Panc1 (cell line): ENCODE measurements around the gene GRM4. TPM values are rescaled to one million over a fixed set of nuclear protein-coding genes. Genes with fewer than 3 reads are reported as not detected.

Experiments used
- ATAC-seq: fragments of 200-7000 bp; cut with Tn5 transposase; 2 replicates; pipeline ENCODE4 v1.9.1; 2020; ENCODE audit warnings: mild to moderate bottlenecking, moderate library complexity
- BruUV-seq: library from RNA; stranded (reverse); fragments of 400-500 nt; replicated peaks from 2 replicates; lab custom pipeline; 2021; lab: Mats Ljungman, UMichigan
- CTCF ChIA-PET: fragments of 300-600 bp; sonication (Branson Sonifier 250); formaldehyde crosslinking; loops from one replicate; lab custom pipeline; 2022; ENCODE audit warnings: antibody characterized with exemption; lab: Charles Lee
- POLR2A ChIA-PET: fragments of 300-600 bp; sonication (Branson Sonifier 250); formaldehyde crosslinking; loops from one replicate; lab custom pipeline; 2022; ENCODE audit warnings: antibody characterized with exemption; lab: Charles Lee
- DNase-seq: peaks from one replicate; pipeline ENCODE4 v3.0.0-alpha.2; 2010; ENCODE audit warnings: low read depth, low spot score
- H3K27ac ChIP-seq: 2 replicates; pipeline ENCODE4 v1.5.1; 2011; ENCODE audit warnings: mild to moderate bottlenecking, low read length, inconsistent platforms
- H3K27me3 ChIP-seq: fragments of 200-500 bp; sonication (Bioruptor generic); 2 replicates; pipeline ENCODE4 v1.6.0; 2014; ENCODE audit warnings: low read length, inconsistent platforms; ENCODE audit not compliant: control insufficient read depth, insufficient read depth
- H3K36me3 ChIP-seq: fragments of 200-500 bp; sonication (Bioruptor generic); 2 replicates; pipeline ENCODE4 v1.5.1; 2014; ENCODE audit warnings: inconsistent platforms, mild to moderate bottlenecking, low read length, moderate library complexity; ENCODE audit not compliant: control insufficient read depth, insufficient read depth
- H3K4me1 ChIP-seq: 2 replicates; pipeline ENCODE4 v1.5.1; 2011; ENCODE audit warnings: inconsistent platforms, mild to moderate bottlenecking, low read length, moderate library complexity; ENCODE audit not compliant: control insufficient read depth, insufficient read depth
- H3K4me3 ChIP-seq, 2 experiments: 2 replicates each; pipeline ENCODE4 v1.5.1; 2011 to 2012; ENCODE audit warnings: low read depth in 2 of 2, low read length in 2 of 2, mild to moderate bottlenecking in 2 of 2, inconsistent platforms in 1 of 2, moderate library complexity in 1 of 2
- H3K9me3 ChIP-seq: fragments of 200-500 bp; sonication (Bioruptor generic); 2 replicates; pipeline ENCODE4 v1.5.1; 2014; ENCODE audit warnings: low read depth, mild to moderate bottlenecking, inconsistent platforms, low read length, moderate library complexity; ENCODE audit not compliant: control insufficient read depth, insufficient read depth
- POLR2AphosphoS5 ChIP-seq: IDR thresholded peaks from 2 replicates; pipeline ENCODE4 v1.6.1; 2012; ENCODE audit warnings: mild to moderate bottlenecking, low read depth, low read length, moderate library complexity
- REST ChIP-seq, 2 experiments: IDR thresholded peaks; 2 replicates each; pipeline ENCODE4 v1.6.1; 2011 to 2012; ENCODE audit warnings: low read depth in 2 of 2, control low read depth in 1 of 2, low read length in 1 of 2, mild to moderate bottlenecking in 1 of 2, moderate library complexity in 1 of 2; ENCODE audit not compliant: insufficient read depth in 1 of 2
- SIN3A ChIP-seq: IDR thresholded peaks from 2 replicates; pipeline ENCODE4 v1.6.1; 2012; ENCODE audit warnings: low read depth, mild to moderate bottlenecking, low read length, moderate library complexity, borderline replicate concordance; ENCODE audit not compliant: insufficient read depth
- TCF7L2 ChIP-seq: IDR thresholded peaks from 2 replicates; pipeline ENCODE4 v1.6.1; 2011; ENCODE audit warnings: mild to moderate bottlenecking, low read depth, low read length, inconsistent platforms
- in situ Hi-C: cut with HindIII; loops from 2 replicates; pipeline ENCODE4 v1.10.0; 2016; ENCODE audit warnings: low sequenced_read_pairs, low pct_unique_long_range_greater_than_20kb
- intact Hi-C: fragments of 100-400 bp; cut with micrococcal nuclease; formaldehyde crosslinking; loops from one replicate; pipeline ENCODE4 v1.10.0; 2022; ENCODE audit not compliant: unreplicated experiment
- total RNA-seq: library from RNA; stranded (reverse); gene quantifications from one replicate; pipeline ENCODE4 v1.2.1, GENCODE V29; 2021; ENCODE audit not compliant: unreplicated experiment
- TF ChIP-seq, protein P1 (sequence below): fragments of 450-650 bp; IDR thresholded peaks from 2 replicates; pipeline ENCODE4 v1.5.1; 2017; ENCODE audit warnings: mild to moderate bottlenecking

GRM4 gene
- total RNA-seq, 1 experiment from 2014 or later: 1.3 TPM

DNA sequence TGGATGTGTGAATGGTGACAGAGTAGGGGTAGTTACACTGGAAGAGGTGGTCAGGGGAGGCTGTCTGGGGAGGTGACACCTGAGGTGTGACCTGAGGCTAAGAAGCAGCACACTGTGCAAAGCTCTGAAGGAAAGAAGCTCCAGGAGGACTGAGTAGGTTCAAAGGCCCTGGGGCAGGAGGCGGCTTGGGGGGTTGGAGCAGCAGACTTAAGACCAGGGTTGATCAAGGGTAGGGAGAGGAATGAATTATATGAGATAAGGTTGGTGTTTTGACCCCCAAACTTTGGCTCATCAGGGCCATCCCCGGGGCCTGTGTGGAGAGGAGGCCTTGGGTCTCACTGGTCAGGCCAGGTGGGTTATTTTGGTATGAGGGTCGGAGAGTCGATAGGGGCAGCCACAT lies 166.1 kb downstream of the GRM4 start:
- ATAC-seq (no peak), DNase-seq (no peak)
- Histone ChIP-seq H3K27ac (no peak overlapping the region), H3K4me1 (peaks cover 4% of the 10 kb centered on the region; the same call in 1 of the 2 replicates), H3K4me3 (no peak overlapping the region), H3K27me3 (no peaks in the 10 kb centered on the region), H3K9me3 (no peaks in the 10 kb centered on the region), H3K36me3 (no peaks in the 10 kb centered on the region)
- intact Hi-C loops: no loop called here
- POLR2A ChIA-PET: no interaction called here
- CTCF ChIA-PET: interaction anchor here (0.7 kb wide), 1 partner anchor 91 kb away, joined by 3 read pairs; no protein-coding TSS in a partner anchor
- TF ChIP-seq TCF7L2 (no peak), POLR2AphosphoS5 (no peak), REST (IDR thresholded peaks at IDR 0.05; ENCODE audit: insufficient read depth in 1 of 2, low read depth in 2 of 2, low read length in 1 of 2) (no peak), SIN3A (no peak)
- TF ChIP-seq, protein P1, sequence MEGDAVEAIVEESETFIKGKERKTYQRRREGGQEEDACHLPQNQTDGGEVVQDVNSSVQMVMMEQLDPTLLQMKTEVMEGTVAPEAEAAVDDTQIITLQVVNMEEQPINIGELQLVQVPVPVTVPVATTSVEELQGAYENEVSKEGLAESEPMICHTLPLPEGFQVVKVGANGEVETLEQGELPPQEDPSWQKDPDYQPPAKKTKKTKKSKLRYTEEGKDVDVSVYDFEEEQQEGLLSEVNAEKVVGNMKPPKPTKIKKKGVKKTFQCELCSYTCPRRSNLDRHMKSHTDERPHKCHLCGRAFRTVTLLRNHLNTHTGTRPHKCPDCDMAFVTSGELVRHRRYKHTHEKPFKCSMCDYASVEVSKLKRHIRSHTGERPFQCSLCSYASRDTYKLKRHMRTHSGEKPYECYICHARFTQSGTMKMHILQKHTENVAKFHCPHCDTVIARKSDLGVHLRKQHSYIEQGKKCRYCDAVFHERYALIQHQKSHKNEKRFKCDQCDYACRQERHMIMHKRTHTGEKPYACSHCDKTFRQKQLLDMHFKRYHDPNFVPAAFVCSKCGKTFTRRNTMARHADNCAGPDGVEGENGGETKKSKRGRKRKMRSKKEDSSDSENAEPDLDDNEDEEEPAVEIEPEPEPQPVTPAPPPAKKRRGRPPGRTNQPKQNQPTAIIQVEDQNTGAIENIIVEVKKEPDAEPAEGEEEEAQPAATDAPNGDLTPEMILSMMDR: no peak
- no TSS peak for BruUV-seq
- in situ Hi-C loops: no loop called here

GRCh38 chr6:33978412-33979150 lies 167.3 kb downstream of the GRM4 start:
- ChIA-PET CTCF (interaction anchor here (0.7 kb wide), 1 partner anchor 178 kb away, joined by 5 read pairs; no protein-coding TSS in a partner anchor), POLR2A (no interaction called here)
- Histone ChIP-seq H3K27ac (no peak overlapping the region), H3K4me3 (no peak overlapping the region), H3K27me3 (no peaks in the 10 kb centered on the region), H3K9me3 (no peaks in the 10 kb centered on the region), H3K4me1 (peaks cover 4% of the 10 kb centered on the region; the same call in 1 of the 2 replicates), H3K36me3 (no peaks in the 10 kb centered on the region)
- BruUV-seq: no TSS peak
- TF ChIP-seq REST (IDR thresholded peaks at IDR 0.05; ENCODE audit: insufficient read depth in 1 of 2, low read depth in 2 of 2, low read length in 1 of 2) (no peak), TCF7L2 (no peak), POLR2AphosphoS5 (no peak)
- TF ChIP-seq, protein P1: no peak
- in situ Hi-C loops: no loop called here
- ATAC-seq (no peak), DNase-seq (no peak)
- intact Hi-C loops: no loop called here
